Activated CD4-positive, alpha-beta T cell treated with anti-CD3 and anti-CD28 coated beads, Interleukin-2, Interleukin-4, amounts not matched to agents 100 ng/mL and 50 ng/mL, durations not matched to agents 16 hours and 8 hours (primary cell): ENCODE measurements around the gene SLC7A5.
"Not testable (repeated sequence)": the region's sequence is repeated elsewhere in the genome, so short reads cannot be mapped to it uniquely, and the experiment has no call there.

Source experiments
- DNase-seq: peaks from one replicate; pipeline ENCODE4 v3.0.0-alpha.2; 2020; ENCODE audit warnings: low spot score

SLC7A5 gene

GRCh38 chr16:87861300-87862099 lies 7.8 kb downstream of the SLC7A5 start:
- not testable (repeated sequence) for DNase-seq

DNA sequence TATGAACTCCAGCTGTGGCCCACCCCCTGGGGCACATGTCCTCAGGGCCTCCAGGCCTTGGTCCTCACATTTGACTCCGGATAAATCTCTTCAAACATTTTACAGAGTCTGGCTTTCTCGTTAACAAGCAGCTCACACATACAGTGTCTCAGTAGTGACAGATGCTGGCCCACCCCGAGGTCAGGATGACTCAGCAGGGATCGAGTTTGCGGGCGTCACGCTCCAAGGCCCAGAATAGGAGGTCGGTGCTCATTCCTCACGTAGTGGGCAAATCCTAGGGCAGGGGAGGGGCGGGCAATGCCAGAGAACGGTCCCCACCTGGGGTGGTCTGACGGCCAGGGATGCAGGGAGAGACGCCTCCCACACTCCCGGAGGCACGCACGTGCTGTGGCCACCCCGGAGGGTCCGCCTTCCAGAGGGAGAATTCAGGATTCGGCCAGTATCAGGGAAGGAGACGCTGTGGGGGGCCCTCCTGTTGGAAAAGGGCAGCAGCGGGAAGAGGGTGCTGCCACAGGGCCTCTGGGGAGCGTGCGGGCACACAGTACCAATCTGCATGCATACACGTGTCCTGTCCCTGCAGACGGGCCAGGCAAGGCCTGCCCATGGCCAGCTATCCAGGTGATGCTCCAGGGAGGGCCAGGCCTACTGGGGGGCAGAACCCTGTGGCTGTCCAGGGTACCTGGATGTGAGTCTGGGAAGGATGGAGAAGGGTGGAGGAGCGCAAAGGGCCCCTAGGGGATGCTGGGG lies 8.6 kb downstream of the SLC7A5 start:
- no peak for DNase-seq

GRCh38 chr16:87858151-87858993 lies 10.9 kb downstream of the SLC7A5 start:
- DNase-seq, result not testable (repeated sequence)

GRCh38 chr16:87856791-87857228 lies 12.5 kb downstream of the SLC7A5 start:
- no peak for DNase-seq

DNA sequence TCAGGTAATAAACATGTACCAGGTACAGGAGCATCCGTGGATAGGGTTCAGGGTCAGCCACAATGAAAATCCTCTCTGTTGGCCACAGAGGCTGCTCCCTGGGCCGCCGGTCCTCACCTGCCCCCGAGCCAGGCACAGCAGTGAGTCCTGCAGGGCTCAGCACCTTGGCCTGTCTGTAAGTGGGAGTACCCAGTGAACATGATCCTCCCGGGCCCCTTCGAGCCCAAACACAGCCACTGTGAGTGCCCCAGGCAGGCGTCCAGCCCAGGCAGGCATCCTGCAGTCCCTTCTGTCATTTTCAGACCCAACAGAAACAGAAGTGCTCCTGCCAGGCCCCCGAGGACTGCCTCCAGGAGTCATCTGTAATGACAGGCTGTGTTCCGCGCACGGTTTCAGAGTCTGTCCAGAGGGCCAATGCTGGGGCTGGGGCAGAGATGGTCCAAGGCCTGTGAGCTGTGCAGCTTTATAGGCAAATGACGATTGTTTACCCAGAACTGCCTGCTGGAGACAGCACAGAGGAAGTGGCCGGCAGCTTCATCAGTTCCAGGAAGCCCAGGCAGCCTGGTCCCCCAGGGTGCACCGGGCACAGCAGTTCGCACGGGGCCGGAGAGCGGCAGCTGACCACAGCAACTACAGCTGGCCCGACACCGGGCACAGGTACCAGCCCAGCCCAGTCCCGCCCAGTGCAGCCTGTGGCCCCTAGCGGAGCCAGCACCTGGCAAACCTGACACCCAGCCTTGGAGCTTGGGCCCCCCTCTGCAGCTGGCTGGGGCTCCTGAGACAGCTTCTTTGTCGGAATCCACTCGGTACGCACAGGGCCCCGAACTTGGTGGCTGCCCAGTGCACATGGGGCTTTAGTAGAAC lies 13.2 kb downstream of the SLC7A5 start:
- DNase-seq, result peak; percentile 46

DNA sequence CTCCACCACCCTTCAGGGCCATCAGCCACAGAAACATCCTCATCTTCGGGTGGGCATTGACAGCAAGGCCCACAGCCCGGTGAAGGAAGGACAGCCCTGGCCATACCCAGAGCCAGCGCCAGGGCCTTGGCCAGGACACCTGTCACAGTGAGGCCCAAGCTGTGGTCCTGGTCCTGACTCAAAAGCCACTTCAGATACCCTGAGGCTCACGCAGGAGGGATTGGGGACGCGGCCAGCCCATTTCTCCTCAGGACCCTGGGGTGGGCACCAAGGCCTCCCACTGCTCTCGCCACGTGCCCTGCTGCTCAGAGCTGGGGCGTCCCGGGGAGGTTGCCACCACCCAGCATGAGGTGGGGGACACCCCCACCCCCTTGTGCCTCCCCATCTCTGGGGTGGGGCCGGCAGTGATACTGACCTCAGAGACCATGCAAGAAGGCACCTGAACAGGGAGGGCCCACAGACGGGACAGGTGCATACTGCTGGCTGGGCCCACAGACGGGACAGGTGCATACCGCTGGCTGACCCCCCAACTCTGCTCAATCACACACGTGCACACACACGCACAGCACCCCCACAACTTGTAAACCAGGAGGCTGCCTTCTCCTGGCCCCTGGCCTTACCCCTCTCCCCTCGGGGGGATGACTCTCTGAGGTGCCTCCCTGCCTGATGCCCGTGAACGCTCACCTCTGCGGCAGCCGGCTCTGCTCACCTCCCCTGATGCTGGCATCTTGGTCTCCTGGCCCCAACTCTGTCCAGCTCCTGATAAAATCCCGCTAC lies 14.2 kb downstream of the SLC7A5 start:
- no peak for DNase-seq

GRCh38 chr16:87854053-87854906 lies 15.0 kb downstream of the SLC7A5 start:
- no peak for DNase-seq

DNA sequence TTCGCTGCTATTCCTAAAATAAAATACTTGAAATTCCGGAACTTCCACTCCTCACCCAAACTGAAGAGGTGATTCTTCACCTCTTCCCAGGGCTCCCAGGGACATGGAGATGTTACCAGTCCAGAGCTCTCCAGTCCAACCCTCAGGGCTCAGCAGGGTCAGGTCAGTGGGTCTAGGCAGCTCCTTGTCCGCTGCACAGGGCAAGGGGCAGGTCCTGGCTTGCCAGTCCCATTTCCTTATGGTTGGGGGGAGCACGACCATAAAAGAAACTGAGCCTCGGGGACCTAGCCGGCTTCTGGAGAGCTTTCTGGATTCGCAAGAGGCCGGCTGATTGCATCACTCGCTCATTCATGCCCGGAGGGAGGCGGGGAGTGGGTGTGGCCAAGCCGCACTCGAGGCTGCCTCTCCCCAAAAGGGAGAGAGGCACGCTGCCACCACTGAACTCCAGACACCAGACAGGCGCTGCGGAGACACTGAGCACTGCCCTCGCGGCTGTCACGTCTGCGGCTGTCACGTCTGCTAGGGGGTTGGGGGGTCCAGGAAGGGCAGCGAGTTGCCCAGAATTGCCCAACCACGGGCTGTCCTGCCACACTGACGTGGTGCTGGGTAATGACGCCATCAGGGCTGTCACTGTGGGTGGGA lies 15.8 kb downstream of the SLC7A5 start:
- DNase-seq, result peak; percentile 94

DNA sequence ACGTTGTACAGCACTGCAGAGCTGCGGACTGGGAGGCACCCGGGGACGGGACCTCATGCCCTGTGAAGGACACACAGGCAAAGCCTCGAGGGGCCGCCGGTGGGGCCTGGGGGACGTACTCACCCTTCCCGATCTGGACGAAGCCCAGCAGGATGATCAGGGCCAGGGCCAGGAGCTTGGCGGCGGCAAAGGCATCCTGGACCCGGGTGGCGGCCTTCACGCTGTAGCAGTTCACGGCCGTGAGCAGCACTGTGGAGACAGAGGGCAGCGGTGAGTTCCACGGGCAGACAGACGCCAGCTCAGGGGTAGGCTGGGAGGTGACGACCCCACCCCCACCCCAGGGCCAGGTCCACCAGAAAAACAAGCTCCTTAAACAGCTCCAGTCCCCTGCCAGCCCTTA lies 17.7 kb downstream of the SLC7A5 start:
- DNase-seq, result no peak

- no peak for DNase-seq
Observed at GRCh38 chr16:87851141-87851587, 18.1 kb downstream of the SLC7A5 start.

DNA sequence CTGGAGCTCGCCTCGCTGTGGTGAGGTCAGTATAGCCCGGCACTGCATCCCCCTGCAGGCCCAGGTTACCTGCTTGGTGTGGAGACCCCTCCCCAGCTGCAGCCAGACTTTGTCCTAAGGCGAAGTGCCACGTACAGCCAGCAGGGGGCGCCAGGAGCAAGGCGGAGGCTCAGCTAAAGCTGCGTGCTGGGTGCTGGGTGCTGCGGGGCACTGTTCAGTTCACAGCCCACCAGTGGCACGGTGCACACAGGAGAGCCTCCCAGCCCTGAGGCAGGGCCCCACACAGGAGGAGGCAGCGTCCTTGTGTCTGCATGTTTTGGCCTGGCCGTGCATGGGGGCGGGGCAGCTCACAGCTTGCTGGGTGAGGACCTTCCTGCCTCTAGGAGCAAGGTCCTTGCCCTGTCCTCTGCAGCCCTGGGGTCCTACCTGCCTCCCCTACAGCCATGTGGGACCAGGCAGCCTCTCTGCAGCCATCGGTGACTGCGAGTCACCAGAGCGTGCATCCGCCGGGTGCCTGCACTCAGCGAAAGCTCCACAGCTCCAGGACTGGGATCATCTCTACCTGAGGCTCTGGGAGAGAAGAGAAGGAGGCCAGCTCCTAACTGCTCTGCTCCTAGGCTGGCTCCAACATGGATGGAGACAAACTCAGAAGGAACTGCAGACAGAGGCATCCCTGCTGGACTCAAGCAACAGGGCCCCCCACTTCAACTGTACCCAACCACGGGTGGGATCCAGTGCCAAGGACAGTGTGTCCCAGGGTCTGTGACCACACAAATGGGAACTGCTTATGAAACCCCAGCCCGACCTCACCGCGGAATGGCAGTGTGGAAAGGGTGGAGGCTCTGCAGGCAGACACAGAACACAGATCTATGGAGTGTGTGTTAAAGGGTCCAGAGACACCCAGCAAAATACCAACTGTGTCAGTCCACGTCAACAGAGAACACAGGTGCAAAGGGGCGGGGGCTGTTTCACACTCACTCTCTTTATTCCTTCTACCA lies 19.0 kb downstream of the SLC7A5 start:
- DNase-seq, result peak; percentile 66

- no peak for DNase-seq
Observed at GRCh38 chr16:87849419-87850008, 19.8 kb downstream of the SLC7A5 start.

DNA sequence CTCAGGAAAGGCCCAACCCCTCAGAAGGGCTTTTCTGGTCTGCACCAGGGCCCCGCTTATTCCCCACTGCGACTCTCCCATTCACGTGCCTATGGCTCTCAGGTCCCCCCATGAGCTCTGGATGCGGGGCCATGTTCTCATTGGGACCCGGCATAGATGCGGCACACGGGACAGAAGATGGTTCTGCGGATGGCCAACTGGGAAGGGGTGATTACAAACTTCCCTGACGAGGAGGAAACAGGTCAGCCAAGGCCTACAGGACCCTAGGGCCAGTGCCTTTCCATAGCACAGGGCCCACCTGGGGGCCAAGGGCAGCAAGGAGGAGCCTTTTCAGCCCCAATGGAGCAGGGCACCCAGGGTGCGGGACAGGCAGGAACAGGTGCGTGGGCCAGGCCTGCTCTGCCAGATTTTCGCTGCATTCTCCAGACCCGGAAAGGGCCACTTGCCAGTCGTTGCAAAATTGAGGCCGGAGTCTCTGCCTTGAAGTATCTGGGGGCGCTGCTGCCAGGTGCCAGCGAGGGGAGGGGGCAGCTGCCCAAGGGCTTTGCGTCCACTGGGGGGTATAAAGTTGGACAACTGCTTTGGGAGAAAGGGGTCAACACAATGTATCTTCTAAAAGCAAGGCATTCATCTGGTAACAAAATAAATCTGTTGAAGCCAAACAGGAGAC lies 20.5 kb downstream of the SLC7A5 start:
- no peak for DNase-seq

DNA sequence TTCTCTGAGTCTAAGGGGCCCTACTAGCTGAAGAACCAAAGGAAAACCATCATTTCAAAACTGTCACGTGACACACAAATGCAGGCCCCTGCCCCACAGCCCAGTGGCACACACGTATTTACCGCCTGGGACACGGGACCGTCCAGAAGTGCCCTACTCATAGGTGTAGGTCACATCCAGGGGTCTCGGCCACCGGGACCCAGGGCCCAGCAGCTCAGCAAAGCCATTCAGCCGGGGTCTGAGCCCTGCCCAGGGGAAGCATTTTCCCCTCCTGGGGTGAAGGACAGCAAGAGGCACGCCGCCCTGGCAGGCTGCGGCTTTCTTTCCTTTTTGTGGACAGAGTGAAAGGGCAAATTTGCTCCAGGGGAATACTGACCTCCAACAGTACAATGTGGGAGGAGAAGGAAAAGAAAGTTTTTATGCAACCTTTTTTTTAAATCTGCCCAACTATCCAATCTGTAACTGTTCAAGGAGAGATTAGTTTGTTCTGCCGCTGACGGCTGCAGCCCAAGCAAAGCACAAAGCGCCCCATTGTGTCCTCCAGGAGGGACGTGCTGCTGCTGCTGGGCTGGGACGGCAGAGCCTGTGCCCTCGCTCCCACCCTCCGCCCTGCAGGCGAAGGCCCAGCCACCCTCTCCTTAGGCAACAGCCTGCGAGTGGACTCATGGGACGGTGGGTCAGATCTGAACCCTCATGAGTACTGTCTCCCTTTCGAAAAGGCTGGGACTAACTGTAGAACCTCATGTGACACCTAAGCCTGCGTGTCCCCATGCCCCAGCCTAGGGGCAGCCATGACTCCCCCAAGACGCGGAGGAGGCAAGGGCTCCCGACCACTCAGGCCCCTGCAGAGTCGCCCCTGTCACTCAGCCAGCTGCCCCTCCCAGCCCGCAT lies 21.3 kb downstream of the SLC7A5 start:
- no peak for DNase-seq

DNA sequence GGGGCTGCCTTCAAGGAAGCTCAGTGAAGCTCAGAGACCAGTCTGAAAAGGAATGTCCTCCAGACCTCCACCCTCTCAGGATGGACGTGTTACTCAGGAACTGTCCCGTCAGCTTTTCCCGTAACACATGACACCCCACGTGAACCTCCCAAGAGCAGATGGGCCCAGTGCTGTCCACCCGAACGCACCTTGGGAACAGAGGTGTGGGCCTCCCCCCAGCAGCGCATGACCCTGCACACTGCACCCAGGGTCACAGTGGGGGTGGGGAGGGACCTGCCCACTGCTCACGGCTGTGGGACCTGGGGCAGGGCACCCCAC lies 21.9 kb downstream of the SLC7A5 start:
- DNase-seq, result no peak
